ENCODE measurements around the gene MSH3. TPM values are rescaled to one million over a fixed set of nuclear protein-coding genes. Genes with fewer than 3 reads are reported as not detected.

MSH3 gene
- total RNA-seq, 1 donor from 2014 or later, result 17.0 TPM

DNA sequence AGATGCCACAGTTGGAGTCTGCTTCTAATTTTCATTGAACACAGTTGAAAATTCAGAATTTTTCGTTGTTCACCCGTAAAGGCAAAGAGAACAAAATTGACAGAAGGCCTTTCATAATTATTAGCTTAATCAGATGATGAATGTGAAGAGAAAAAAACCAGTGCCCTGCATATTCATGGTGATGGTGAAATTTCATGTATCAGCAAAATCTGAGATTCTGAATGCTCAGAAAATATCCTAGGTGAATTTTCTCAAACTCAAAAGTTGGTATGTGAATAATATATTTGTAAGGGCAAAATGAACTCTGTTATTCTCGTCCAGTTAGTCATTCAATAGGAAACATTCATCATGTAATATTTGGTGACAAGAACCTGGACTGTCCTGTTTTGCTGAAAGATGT is 136.2 kb downstream of the MSH3 start:
- H3K36me3 ChIP-seq, result peaks cover 57% of the 10 kb centered on the region
- no peak for ATAC-seq
- intact Hi-C loops (cut with DNase I), result no loop called here

DNA sequence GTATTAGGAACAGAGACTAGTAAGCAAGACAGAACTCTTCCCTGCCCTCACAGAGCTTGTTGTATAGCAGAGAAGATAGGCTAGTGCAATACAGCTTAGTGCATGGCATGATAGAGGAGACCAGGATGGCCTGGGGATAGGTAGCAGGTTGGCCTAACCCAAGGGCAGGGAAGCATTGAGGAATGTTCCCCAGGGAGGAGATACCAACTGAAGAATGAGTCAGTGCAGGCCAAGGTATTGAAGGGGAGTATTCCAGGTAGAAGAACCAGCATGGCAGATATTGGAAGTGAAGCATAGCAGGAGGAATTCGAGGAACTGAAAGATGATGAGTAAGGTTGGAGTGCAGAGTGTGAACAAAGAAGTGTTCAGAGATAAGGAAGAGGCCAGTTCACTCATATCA is 138.9 kb downstream of the MSH3 start:
- Histone ChIP-seq H3K4me1 (no peaks in the 10 kb centered on the region), H3K27me3 (ENCODE audit: low read depth) (no peaks in the 10 kb centered on the region), H3K9me3 (no peaks in the 10 kb centered on the region), H3K27ac (no peak overlapping the region), H3K36me3 (peaks cover 69% of the 10 kb centered on the region), H3K4me3 (no peak overlapping the region)
- DNase-seq (no peak), ATAC-seq (no peak)
- TF ChIP-seq CTCF (IDR thresholded peaks at IDR 0.05), result no peak
- intact Hi-C loops (cut with DNase I), result no loop called here

More for the DNA sequence above, 136.2 kb downstream of the MSH3 start:
- Histone ChIP-seq H3K4me3 (no peak overlapping the region), H3K27me3 (ENCODE audit: low read depth) (no peaks in the 10 kb centered on the region), H3K27ac (no peak overlapping the region), H3K4me1 (no peaks in the 10 kb centered on the region), H3K9me3 (no peaks in the 10 kb centered on the region)
- no peak for DNase-seq
- no peak for TF ChIP-seq CTCF (IDR thresholded peaks at IDR 0.05)

- H3K9me3 ChIP-seq, result no peaks in the 10 kb centered on the region
- no peak overlapping the region for H3K27ac ChIP-seq
- H3K4me1 ChIP-seq, result peaks cover 7% of the 10 kb centered on the region
- no peaks in the 10 kb centered on the region for H3K27me3 ChIP-seq (ENCODE audit: low read depth)
- TF ChIP-seq CTCF (IDR thresholded peaks at IDR 0.05), result no peak
- H3K4me3 ChIP-seq, result no peak overlapping the region
- no peak for ATAC-seq
- H3K36me3 ChIP-seq, result peaks cover 46% of the 10 kb centered on the region
- intact Hi-C loops (cut with DNase I), result no loop called here
- DNase-seq, result no peak
Observed at GRCh38 chr5:80796846-80797245, 142.4 kb downstream of the MSH3 start.

DNA sequence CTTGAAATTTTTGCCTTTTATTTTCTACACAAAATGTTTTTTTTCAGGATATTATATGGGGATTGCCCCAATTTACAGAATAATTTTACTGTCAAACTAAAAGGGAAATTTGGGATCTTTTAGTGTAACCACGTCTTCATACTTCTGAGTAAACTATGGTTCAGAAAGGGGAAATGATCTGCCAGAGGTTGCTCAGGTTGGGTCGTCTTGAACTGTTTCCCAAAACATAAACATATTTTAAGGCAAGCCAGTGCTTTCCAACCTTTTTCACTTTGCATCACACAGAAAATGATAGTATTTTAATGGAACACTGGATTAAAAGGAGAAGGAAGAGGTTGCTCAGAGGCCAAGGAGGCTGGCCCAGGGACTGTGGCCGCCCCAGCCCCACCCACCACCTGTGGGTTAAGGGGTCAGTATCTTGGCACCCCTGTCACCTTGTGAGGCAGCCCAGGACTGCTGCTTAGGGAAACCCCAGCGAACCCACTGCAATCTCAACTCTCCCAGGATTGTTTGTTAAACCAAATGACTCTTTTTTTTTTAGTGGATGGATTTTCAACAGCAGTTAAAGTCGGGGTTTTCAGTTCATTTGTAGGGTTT is 143.1 kb downstream of the MSH3 start:
- peaks cover 7% of the 10 kb centered on the region for H3K4me1 ChIP-seq
- no peaks in the 10 kb centered on the region for H3K9me3 ChIP-seq
- no peak overlapping the region for H3K27ac ChIP-seq
- ATAC-seq, result no peak
- peaks cover 40% of the 10 kb centered on the region for H3K36me3 ChIP-seq
- intact Hi-C loops (cut with DNase I), result no loop called here
- DNase-seq, result no peak
- no peaks in the 10 kb centered on the region for H3K27me3 ChIP-seq (ENCODE audit: low read depth)
- no peak overlapping the region for H3K4me3 ChIP-seq
- no peak for TF ChIP-seq CTCF (IDR thresholded peaks at IDR 0.05)

GRCh38 chr5:80798166-80798565 is 143.7 kb downstream of the MSH3 start:
- no peaks in the 10 kb centered on the region for H3K27me3 ChIP-seq (ENCODE audit: low read depth)
- H3K36me3 ChIP-seq, result peaks cover 34% of the 10 kb centered on the region
- peak; percentile 41 to 42 for ATAC-seq
- no peak overlapping the region for H3K4me3 ChIP-seq
- no peak overlapping the region for H3K27ac ChIP-seq
- DNase-seq, result no peak
- H3K9me3 ChIP-seq, result no peaks in the 10 kb centered on the region
- no peak for TF ChIP-seq CTCF (IDR thresholded peaks at IDR 0.05)
- intact Hi-C loops (cut with DNase I), result no loop called here
- H3K4me1 ChIP-seq, result peaks cover 7% of the 10 kb centered on the region

Data from lower lobe of right lung (tissue), 2 donors.